Measurements from ENCODE around the gene THBS4.
A peak's percentile ranks its signal among the peaks of the same experiment; 100 is the strongest.

THBS4 gene

GRCh38 chr5:80125962-80126480 is 90.9 kb downstream of the THBS4 start:
- no peaks in the 10 kb centered on the region for H3K9me3 ChIP-seq (ENCODE audit: low read depth, low read length)
- no peak for DNase-seq (ENCODE audit: low read depth, low spot score)
- TF ChIP-seq FOXP2 (optimal IDR thresholded peaks at IDR 0.05; ENCODE audit: control extremely low read depth, extremely low read length, insufficient read depth): no peak
- H3K4me3 ChIP-seq: no peak overlapping the region
- no peak overlapping the region for H3K9ac ChIP-seq (ENCODE audit: insufficient read length)
- H3K36me3 ChIP-seq (ENCODE audit: insufficient read depth, low read length): no peaks in the 10 kb centered on the region
- no peak overlapping the region for H3K27ac ChIP-seq

GRCh38 chr5:80127116-80127552 is 92.0 kb downstream of the THBS4 start:
- no peak overlapping the region for H3K4me3 ChIP-seq
- no peak overlapping the region for H3K27ac ChIP-seq
- H3K9me3 ChIP-seq (ENCODE audit: low read depth, low read length): no peaks in the 10 kb centered on the region
- no peak for DNase-seq (ENCODE audit: low read depth, low spot score)
- no peaks in the 10 kb centered on the region for H3K36me3 ChIP-seq (ENCODE audit: insufficient read depth, low read length)
- TF ChIP-seq POLR2AphosphoS5 (IDR thresholded peaks at IDR 0.05; ENCODE audit: borderline replicate concordance, low read depth, low read length): no peak
- TF ChIP-seq EZH2 (IDR thresholded peaks at IDR 0.05): no peak
- TF ChIP-seq FOXP2 (optimal IDR thresholded peaks at IDR 0.05; ENCODE audit: control extremely low read depth, extremely low read length, insufficient read depth): no peak
- H3K9ac ChIP-seq (ENCODE audit: insufficient read length): no peak overlapping the region

- DNase-seq (ENCODE audit: low read depth, low spot score): peak; percentile 69
- Histone ChIP-seq H3K27ac (peak overlapping the region; percentile 55; the same call in 1 of the 2 replicates), H3K9ac (ENCODE audit: insufficient read length) (no peak overlapping the region)
These were observed 93.0 kb downstream of the THBS4 start for GRCh38 chr5:80128141-80128540.

GRCh38 chr5:80129146-80129545 is 94.0 kb downstream of the THBS4 start:
- Histone ChIP-seq H3K9me3 (ENCODE audit: low read depth, low read length) (no peaks in the 10 kb centered on the region), H3K36me3 (ENCODE audit: insufficient read depth, low read length) (no peaks in the 10 kb centered on the region), H3K27ac (no peak overlapping the region), H3K9ac (ENCODE audit: insufficient read length) (no peak overlapping the region), H3K4me3 (no peak overlapping the region; the same call in 1 of the 2 replicates)
- TF ChIP-seq FOXP2 (optimal IDR thresholded peaks at IDR 0.05; ENCODE audit: control extremely low read depth, extremely low read length, insufficient read depth): no peak
- no peak for TF ChIP-seq POLR2AphosphoS5 (IDR thresholded peaks at IDR 0.05; ENCODE audit: borderline replicate concordance, low read depth, low read length)
- TF ChIP-seq EZH2 (IDR thresholded peaks at IDR 0.05): no peak
- DNase-seq (ENCODE audit: low read depth, low spot score): no peak

More at GRCh38 chr5:80128141-80128540, 93.0 kb downstream of the THBS4 start:
- TF ChIP-seq FOXP2 (optimal IDR thresholded peaks at IDR 0.05; ENCODE audit: control extremely low read depth, extremely low read length, insufficient read depth): no peak
- no peak for TF ChIP-seq EZH2 (IDR thresholded peaks at IDR 0.05)
- Histone ChIP-seq H3K4me3 (peak overlapping the region; percentile 35), H3K36me3 (ENCODE audit: insufficient read depth, low read length) (no peaks in the 10 kb centered on the region), H3K9me3 (ENCODE audit: low read depth, low read length) (no peaks in the 10 kb centered on the region)
